Measurements from ENCODE around the gene ZNF763.

DNA sequence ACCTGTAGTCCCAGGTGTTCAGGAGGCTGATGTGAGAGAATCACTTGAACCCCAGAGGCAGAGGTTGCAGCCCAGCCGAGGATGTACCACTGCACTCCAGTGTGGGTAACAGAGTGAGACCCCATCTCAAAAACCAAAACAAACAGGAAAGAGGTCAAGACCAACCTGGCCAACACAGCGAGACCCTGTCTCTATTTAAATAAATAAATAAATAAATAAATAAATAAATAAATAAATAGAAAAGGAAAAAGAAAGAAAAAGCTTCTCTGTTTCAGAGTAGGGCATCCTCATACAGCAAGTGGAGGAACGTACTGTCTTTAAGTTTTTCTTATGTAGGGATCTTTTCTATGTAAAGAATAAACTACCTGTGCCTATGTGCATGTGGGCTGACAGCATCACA, 37.6 kb upstream of the ZNF763 start:
- TF ChIP-seq, protein P1, sequence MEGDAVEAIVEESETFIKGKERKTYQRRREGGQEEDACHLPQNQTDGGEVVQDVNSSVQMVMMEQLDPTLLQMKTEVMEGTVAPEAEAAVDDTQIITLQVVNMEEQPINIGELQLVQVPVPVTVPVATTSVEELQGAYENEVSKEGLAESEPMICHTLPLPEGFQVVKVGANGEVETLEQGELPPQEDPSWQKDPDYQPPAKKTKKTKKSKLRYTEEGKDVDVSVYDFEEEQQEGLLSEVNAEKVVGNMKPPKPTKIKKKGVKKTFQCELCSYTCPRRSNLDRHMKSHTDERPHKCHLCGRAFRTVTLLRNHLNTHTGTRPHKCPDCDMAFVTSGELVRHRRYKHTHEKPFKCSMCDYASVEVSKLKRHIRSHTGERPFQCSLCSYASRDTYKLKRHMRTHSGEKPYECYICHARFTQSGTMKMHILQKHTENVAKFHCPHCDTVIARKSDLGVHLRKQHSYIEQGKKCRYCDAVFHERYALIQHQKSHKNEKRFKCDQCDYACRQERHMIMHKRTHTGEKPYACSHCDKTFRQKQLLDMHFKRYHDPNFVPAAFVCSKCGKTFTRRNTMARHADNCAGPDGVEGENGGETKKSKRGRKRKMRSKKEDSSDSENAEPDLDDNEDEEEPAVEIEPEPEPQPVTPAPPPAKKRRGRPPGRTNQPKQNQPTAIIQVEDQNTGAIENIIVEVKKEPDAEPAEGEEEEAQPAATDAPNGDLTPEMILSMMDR (IDR thresholded peaks at IDR 0.05) = no peak
- no peak for TF ChIP-seq ZFX (IDR thresholded peaks at IDR 0.05; ENCODE audit: borderline replicate concordance)
